ENCODE measurements around the gene CACNG7. TPM values are rescaled to one million over a fixed set of nuclear protein-coding genes. Genes with fewer than 3 reads are reported as not detected.
A peak's percentile ranks its signal among the peaks of the same experiment; 100 is the strongest.

Gene CACNG7
- total RNA-seq, 1 donor, result 1.9 TPM

- peak overlapping the region; percentile 69 for H3K4me3 ChIP-seq (ENCODE audit: low read depth, low read length)
- TF ChIP-seq CTCF (IDR thresholded peaks at IDR 0.05; ENCODE audit: insufficient read depth, low read length), result no peak
Measured at GRCh38 chr19:53879140-53880081, 29.7 kb upstream of the CACNG7 start.

GRCh38 chr19:53880711-53881481 lies 28.2 kb upstream of the CACNG7 start:
- DNase-seq (ENCODE audit: low read depth), result no peak
- H3K4me3 ChIP-seq (ENCODE audit: low read depth, low read length), result no peak overlapping the region

More at GRCh38 chr19:53879140-53880081, 29.7 kb upstream of the CACNG7 start:
- peak; percentile 89 for DNase-seq (ENCODE audit: low read depth)

GRCh38 chr19:53881482-53882390 lies 27.3 kb upstream of the CACNG7 start, which contains the start of gene PRKCG:
Gene PRKCG, plus strand, starts transcription at chr19:53882197. Its CDS starts 298 bp downstream, at chr19:53882495.
- peak; percentile 19 for TF ChIP-seq CTCF (IDR thresholded peaks at IDR 0.05; ENCODE audit: insufficient read depth, low read length)
- no peak for DNase-seq (ENCODE audit: low read depth)
- peak within 1 kb of the TSS; percentile 56 for H3K4me3 ChIP-seq (ENCODE audit: low read depth, low read length)

More at GRCh38 chr19:53880711-53881481, 28.2 kb upstream of the CACNG7 start:
- TF ChIP-seq CTCF (IDR thresholded peaks at IDR 0.05; ENCODE audit: insufficient read depth, low read length), result no peak

GRCh38 chr19:53882391-53883050 lies 26.6 kb upstream of the CACNG7 start:
- peak overlapping the region; percentile 56 for H3K4me3 ChIP-seq (ENCODE audit: low read depth, low read length)

GRCh38 chr19:53883231-53883661 lies 25.8 kb upstream of the CACNG7 start:
- no peak for TF ChIP-seq CTCF (IDR thresholded peaks at IDR 0.05; ENCODE audit: insufficient read depth, low read length)
- no peak for DNase-seq (ENCODE audit: low read depth)

More at GRCh38 chr19:53882391-53883050, 26.6 kb upstream of the CACNG7 start:
- DNase-seq (ENCODE audit: low read depth), result no peak
- TF ChIP-seq CTCF (IDR thresholded peaks at IDR 0.05; ENCODE audit: insufficient read depth, low read length), result no peak

More at GRCh38 chr19:53883231-53883661, 25.8 kb upstream of the CACNG7 start:
- no peak overlapping the region for H3K4me3 ChIP-seq (ENCODE audit: low read depth, low read length)

All from fibroblast of the aortic adventitia (primary cell).